IMR-90 (cell line): Measurements from ENCODE around the gene SLC38A8. TPM values are rescaled to one million over a fixed set of nuclear protein-coding genes. Genes with fewer than 3 reads are reported as not detected.

Source experiments
- ATAC-seq: fragments of 200-7000 bp; cut with Tn5 transposase; 2 replicates; pipeline ENCODE4 v1.9.1; 2020; ENCODE audit warnings: low read depth, mild to moderate bottlenecking, moderate library complexity
- BruUV-seq: library from RNA; stranded (reverse); fragments of 400-500 nt; replicated peaks from 2 replicates; lab custom pipeline; 2021; lab: Mats Ljungman, UMichigan
- CTCF ChIA-PET: fragments of 300-600 bp; formaldehyde crosslinking; extraction: SDS; loops from one replicate; lab custom pipeline; 2021; ENCODE audit warnings: antibody characterized with exemption; lab: Yijun Ruan, JAX
- POLR2A ChIA-PET: fragments of 300-600 bp; sonication (Branson Sonifier 250); formaldehyde crosslinking; loops from one replicate; lab custom pipeline; 2022; ENCODE audit warnings: antibody characterized with exemption; ENCODE audit not compliant: unreplicated experiment; lab: Charles Lee
- DNase-seq: peaks from one replicate; pipeline ENCODE4 v3.0.0; 2013
- H2AFZ ChIP-seq: replicated peaks from 2 replicates; pipeline ENCODE3; 2013; ENCODE audit warnings: low read length, mild to moderate bottlenecking; ENCODE audit not compliant: poor library complexity
- H2AK5ac ChIP-seq: 2 replicates; pipeline ENCODE4 v1.6.1; 2013; ENCODE audit warnings: low read depth, low read length, inconsistent platforms
- H2AK9ac ChIP-seq: replicated peaks from 2 replicates; pipeline ENCODE3; 2013; ENCODE audit warnings: mild to moderate bottlenecking, low read depth, low read length, moderate library complexity; ENCODE audit not compliant: poor library complexity
- H2BK120ac ChIP-seq: 2 replicates; pipeline ENCODE4 v1.6.1; 2013; ENCODE audit warnings: low read depth, low read length, inconsistent platforms
- H2BK15ac ChIP-seq: 3 replicates; pipeline ENCODE4 v1.6.1; 2013; ENCODE audit warnings: low read depth, low read length, inconsistent platforms
- H2BK20ac ChIP-seq: 2 replicates; pipeline ENCODE4 v1.6.1; 2013; ENCODE audit warnings: low read depth, mild to moderate bottlenecking, inconsistent platforms, low read length, moderate library complexity
- H2BK5ac ChIP-seq: 2 replicates; pipeline ENCODE4 v1.6.1; 2013; ENCODE audit warnings: mild to moderate bottlenecking, low read depth, low read length, inconsistent platforms; ENCODE audit not compliant: poor library complexity, severe bottlenecking
- H3K14ac ChIP-seq: replicated peaks from 2 replicates; pipeline ENCODE4 v1.6.1; 2013; ENCODE audit warnings: low read depth, low read length, inconsistent platforms
- H3K18ac ChIP-seq: 2 replicates; pipeline ENCODE4 v1.6.1; 2013; ENCODE audit warnings: low read depth, low read length, control low read depth
- H3K23ac ChIP-seq: 2 replicates; pipeline ENCODE4 v1.6.1; 2013; ENCODE audit warnings: low read depth, low read length, inconsistent platforms
- H3K27ac ChIP-seq: 2 replicates; pipeline ENCODE4 v1.5.1; 2013; ENCODE audit warnings: mild to moderate bottlenecking, control low read depth, low read length; ENCODE audit not compliant: insufficient read depth
- H3K27me3 ChIP-seq: 2 replicates; pipeline ENCODE4 v1.6.1; 2013; ENCODE audit warnings: low read length; ENCODE audit not compliant: control insufficient read depth, insufficient read depth
- H3K36me3 ChIP-seq: 2 replicates; pipeline ENCODE4 v1.6.1; 2013; ENCODE audit warnings: low read length, mixed read lengths; ENCODE audit not compliant: control insufficient read depth, insufficient read depth
- H3K4ac ChIP-seq: 2 replicates; pipeline ENCODE4 v1.6.1; 2013; ENCODE audit warnings: low read depth, low read length, inconsistent platforms
- H3K4me1 ChIP-seq: 2 replicates; pipeline ENCODE4 v1.6.1; 2013; ENCODE audit warnings: low read length, mixed read lengths; ENCODE audit not compliant: control insufficient read depth, insufficient read depth
- H3K4me2 ChIP-seq: 2 replicates; pipeline ENCODE4 v1.6.1; 2013; ENCODE audit warnings: low read depth, mild to moderate bottlenecking, control low read depth, low read length, moderate library complexity
- H3K4me3 ChIP-seq: 2 replicates; pipeline ENCODE4 v1.5.1; 2013; ENCODE audit warnings: low read depth, mild to moderate bottlenecking, control low read depth, low read length, moderate library complexity; ENCODE audit not compliant: insufficient read depth
- H3K56ac ChIP-seq: 2 replicates; pipeline ENCODE4 v1.6.1; 2013; ENCODE audit warnings: low read length, inconsistent platforms; ENCODE audit not compliant: insufficient read depth; ENCODE audit errors: extremely low read depth
- H3K79me1 ChIP-seq, 2 experiments: 2 replicates each; pipeline ENCODE4 v1.6.1; 2013; ENCODE audit warnings: low read length in 2 of 2, inconsistent platforms in 1 of 2, low read depth in 1 of 2
- H3K9ac ChIP-seq: 2 replicates; pipeline ENCODE4 v1.6.1; 2013; ENCODE audit warnings: low read depth, low read length, control low read depth
- H3K9me1 ChIP-seq: 2 replicates; pipeline ENCODE4 v1.6.1; 2013; ENCODE audit warnings: low read length, inconsistent platforms; ENCODE audit not compliant: insufficient read depth
- H3K9me3 ChIP-seq: 2 replicates; pipeline ENCODE4 v1.6.1; 2013; ENCODE audit warnings: low read length; ENCODE audit not compliant: control insufficient read depth, insufficient read depth
- H4K20me1 ChIP-seq: 2 replicates; pipeline ENCODE4 v1.6.1; 2013; ENCODE audit warnings: low read length, inconsistent platforms; ENCODE audit not compliant: insufficient read depth
- H4K5ac ChIP-seq: 2 replicates; pipeline ENCODE4 v1.6.1; 2013; ENCODE audit warnings: mild to moderate bottlenecking, low read depth, low read length, control low read depth
- H4K8ac ChIP-seq, 2 experiments: 2 replicates each; pipeline ENCODE4 v1.6.1; 2013; ENCODE audit warnings: low read depth in 2 of 2, low read length in 2 of 2, control low read depth in 1 of 2, inconsistent platforms in 1 of 2
- H4K91ac ChIP-seq: 2 replicates; pipeline ENCODE4 v1.6.1; 2013; ENCODE audit warnings: low read depth, low read length, inconsistent platforms; ENCODE audit not compliant: insufficient read depth
- CEBPB ChIP-seq: IDR thresholded peaks from 2 replicates; pipeline ENCODE4 v1.6.1; 2012; ENCODE audit warnings: low read depth, low read length, improper control_type of control experiment
- CHD1 ChIP-seq: IDR thresholded peaks from 2 replicates; pipeline ENCODE4 v1.6.1; 2012; ENCODE audit warnings: low read depth, low read length, improper control_type of control experiment
- CTCF ChIP-seq: conservative IDR thresholded peaks from 2 replicates; pipeline ENCODE4 v1.5.1; 2012; ENCODE audit warnings: mild to moderate bottlenecking, low read depth, low read length, improper control_type of control experiment
- ELK1 ChIP-seq: fragments of 150-350 bp; IDR thresholded peaks from 2 replicates; pipeline ENCODE4 v1.6.1; 2016; ENCODE audit warnings: low read depth, mild to moderate bottlenecking, low read length, moderate library complexity, borderline replicate concordance
- FOS ChIP-seq: fragments of 150-350 bp; IDR thresholded peaks from 2 replicates; pipeline ENCODE4 v1.6.1; 2016; ENCODE audit warnings: low read depth, low read length
- MAFK ChIP-seq: IDR thresholded peaks from 2 replicates; pipeline ENCODE4 v1.6.1; 2012; ENCODE audit warnings: low read depth, low read length, improper control_type of control experiment
- MAZ ChIP-seq: IDR thresholded peaks from 2 replicates; pipeline ENCODE4 v1.6.1; 2012; ENCODE audit warnings: low read depth, mild to moderate bottlenecking, low read length, improper control_type of control experiment, moderate library complexity, borderline replicate concordance
- NFE2L2 ChIP-seq: fragments of 150-350 bp; IDR thresholded peaks from 2 replicates; pipeline ENCODE4 v1.6.1; 2016; ENCODE audit warnings: low read depth, mild to moderate bottlenecking, low read length
- RCOR1 ChIP-seq: IDR thresholded peaks from 2 replicates; pipeline ENCODE4 v1.6.1; 2012; ENCODE audit warnings: mild to moderate bottlenecking, low read length, improper control_type of control experiment; ENCODE audit not compliant: insufficient replicate concordance
- RFX5 ChIP-seq: IDR thresholded peaks from 2 replicates; pipeline ENCODE4 v1.8.0; 2012; ENCODE audit warnings: low read depth, mild to moderate bottlenecking, low read length, moderate library complexity
- SMC3 ChIP-seq: fragments of 150-350 bp; IDR thresholded peaks from 2 replicates; pipeline ENCODE4 v1.6.1; 2016; ENCODE audit warnings: low read depth, mild to moderate bottlenecking, antibody characterized with exemption, low read length, moderate library complexity
- WGBS, 2 experiments: methylation state at CpG; one replicate each; pipeline versions ENCODE4 v1.1.5 to v1.1.7; 2013; ENCODE audit warnings: missing lambda C conversion rate in 2 of 2; ENCODE audit not compliant: insufficient read length in 1 of 2; ENCODE audit errors: extremely low coverage in 2 of 2; 5-methylcytosine and 5-hydroxymethylcytosine counted together
- dilution Hi-C: fragments of 300-500 bp; cut with HindIII; formaldehyde crosslinking; loops from one replicate; pipeline ENCODE4 v1.14.3; 2018; ENCODE audit warnings: low sequenced_read_pairs; ENCODE audit not compliant: unreplicated experiment
- in situ Hi-C: fragments of 300-500 bp; cut with MboI; formaldehyde crosslinking; loops from 3 replicates; pipeline ENCODE4 v1.14.3; 2019; ENCODE audit warnings: low sequenced_read_pairs, inconsistent platforms, mixed read lengths
- intact Hi-C: fragments of 100-400 bp; cut with micrococcal nuclease; formaldehyde crosslinking; loops from 2 replicates; pipeline ENCODE4 v1.10.0; 2022
- polyA plus RNA-seq, 3 experiments: library from polyadenylated mRNA; depleted of rRNA; stranded (reverse); fragments of >200 nt; gene quantifications; 2 replicates each; pipeline ENCODE4 v1.2.3, GENCODE V29; 2012; ENCODE audit warnings: low replicate concordance in 1 of 3
- total RNA-seq: library from RNA; depleted of rRNA; stranded (reverse); fragments of >200 nt; gene quantifications from 2 replicates; pipeline ENCODE4 v1.2.3, GENCODE V29; 2012

SLC38A8 gene
- total and polyA plus RNA-seq, 2 of the 4 experiments (the other 2 are of a cell fraction) = not detected

GRCh38 chr16:84026606-84027005 lies 16.0 kb downstream of the SLC38A8 start:
- in situ Hi-C loops (no loop called here), intact Hi-C loops (no loop called here), dilution Hi-C loops (no loop called here)
- peaks cover 7% of the 10 kb centered on the region for H3K9me3 ChIP-seq
- TF ChIP-seq CTCF = no peak
- no peak for TF ChIP-seq RCOR1
- TF ChIP-seq MAFK = no peak
- TF ChIP-seq SMC3 = no peak
- no peak for TF ChIP-seq CHD1
- TF ChIP-seq RFX5 = no peak
- TF ChIP-seq NFE2L2 = no peak
- no peak for TF ChIP-seq CEBPB
- TF ChIP-seq FOS = no peak
- no peak for TF ChIP-seq ELK1
- TF ChIP-seq MAZ = no peak
- no peaks in the 10 kb centered on the region for H3K36me3 ChIP-seq
- H3K56ac ChIP-seq = no peak overlapping the region
- CTCF ChIA-PET = no interaction called here
- H2BK120ac ChIP-seq = no peak overlapping the region
- no peak overlapping the region for H3K4ac ChIP-seq
- WGBS, 2 experiments = 100% methylated on average over 2 of the region's 10 CpGs; no CpG with 5 or more reads in 1 of the 2 experiments
- H2BK5ac ChIP-seq = no peak overlapping the region
- H4K8ac ChIP-seq = no peak overlapping the region
- no peak overlapping the region for H2BK20ac ChIP-seq
- H3K14ac ChIP-seq = no peak overlapping the region
- no peaks in the 10 kb centered on the region for H3K79me1 ChIP-seq
- no peak overlapping the region for H2BK15ac ChIP-seq
- peaks cover 33% of the 10 kb centered on the region for H3K27me3 ChIP-seq
- no peaks in the 10 kb centered on the region for H4K20me1 ChIP-seq
- no peak overlapping the region for H3K23ac ChIP-seq
- H3K27ac ChIP-seq = no peak overlapping the region
- H4K5ac ChIP-seq = no peak overlapping the region
- H2AK9ac ChIP-seq = no peak overlapping the region
- ATAC-seq = no peak
- H4K91ac ChIP-seq = no peak overlapping the region
- H3K9me1 ChIP-seq = no peaks in the 10 kb centered on the region; the same call in 1 of the 2 replicates
- H2AFZ ChIP-seq = no peak overlapping the region
- no peak for DNase-seq
- peaks cover 7% of the 10 kb centered on the region for H3K4me1 ChIP-seq
- BruUV-seq = no TSS peak
- H3K9ac ChIP-seq = no peak overlapping the region
- no peak overlapping the region for H3K4me3 ChIP-seq
- no peak overlapping the region for H3K18ac ChIP-seq
- H3K4me2 ChIP-seq = no peak overlapping the region
- POLR2A ChIA-PET = no interaction called here
- no peak overlapping the region for H2AK5ac ChIP-seq
